Measurements from ENCODE around the gene OTUB2. TPM values are rescaled to one million over a fixed set of nuclear protein-coding genes. Genes with fewer than 3 reads are reported as not detected.

The OTUB2 gene
- total RNA-seq, 1 donor from 2014 or later = 0.27 TPM

- H3K27ac ChIP-seq (replicated peaks) = no peak overlapping the region
- DNase-seq = no peak
- H3K4me1 ChIP-seq = no peaks in the 10 kb centered on the region
- no peaks in the 10 kb centered on the region for H3K36me3 ChIP-seq
- H3K4me3 ChIP-seq = no peak overlapping the region
- H3K9me3 ChIP-seq (replicated peaks) = no peaks in the 10 kb centered on the region
- no peak for TF ChIP-seq CTCF (IDR thresholded peaks at IDR 0.05; ENCODE audit: borderline replicate concordance)
- no peaks in the 10 kb centered on the region for H3K27me3 ChIP-seq (ENCODE audit: low read depth)
- intact Hi-C loops (cut with micrococcal nuclease) = no loop called here
Observed at GRCh38 chr14:94087891-94088290, 61.8 kb downstream of the OTUB2 start.

GRCh38 chr14:94088516-94088915, 62.4 kb downstream of the OTUB2 start:
- no peaks in the 10 kb centered on the region for H3K4me1 ChIP-seq
- intact Hi-C loops (cut with micrococcal nuclease) = no loop called here
- H3K27ac ChIP-seq (replicated peaks) = no peak overlapping the region
- no peak for DNase-seq
- H3K9me3 ChIP-seq (replicated peaks) = no peaks in the 10 kb centered on the region
- TF ChIP-seq CTCF (IDR thresholded peaks at IDR 0.05; ENCODE audit: borderline replicate concordance) = no peak
- H3K36me3 ChIP-seq = no peaks in the 10 kb centered on the region
- no peak overlapping the region for H3K4me3 ChIP-seq
- H3K27me3 ChIP-seq (ENCODE audit: low read depth) = no peaks in the 10 kb centered on the region

GRCh38 chr14:94089479-94089878, 63.3 kb downstream of the OTUB2 start:
- Histone ChIP-seq H3K36me3 (no peaks in the 10 kb centered on the region), H3K9me3 (replicated peaks) (no peaks in the 10 kb centered on the region), H3K27ac (replicated peaks) (no peak overlapping the region), H3K4me3 (no peak overlapping the region), H3K4me1 (no peaks in the 10 kb centered on the region), H3K27me3 (ENCODE audit: low read depth) (no peaks in the 10 kb centered on the region)
- TF ChIP-seq CTCF (IDR thresholded peaks at IDR 0.05; ENCODE audit: borderline replicate concordance) = no peak
- no peak for DNase-seq
- intact Hi-C loops (cut with micrococcal nuclease) = no loop called here

GRCh38 chr14:94093418-94093817, 67.3 kb downstream of the OTUB2 start:
- no peak for TF ChIP-seq CTCF (IDR thresholded peaks at IDR 0.05; ENCODE audit: borderline replicate concordance)
- Histone ChIP-seq H3K27ac (replicated peaks) (no peak overlapping the region), H3K36me3 (peaks cover 8% of the 10 kb centered on the region), H3K9me3 (replicated peaks) (no peaks in the 10 kb centered on the region), H3K4me3 (no peak overlapping the region), H3K4me1 (no peaks in the 10 kb centered on the region), H3K27me3 (ENCODE audit: low read depth) (no peaks in the 10 kb centered on the region)
- intact Hi-C loops (cut with micrococcal nuclease) = no loop called here
- DNase-seq = no peak

GRCh38 chr14:94097091-94097490, 71.0 kb downstream of the OTUB2 start:
- no peaks in the 10 kb centered on the region for H3K4me1 ChIP-seq
- H3K4me3 ChIP-seq = no peak overlapping the region
- intact Hi-C loops (cut with micrococcal nuclease) = no loop called here
- no peak overlapping the region for H3K27ac ChIP-seq (replicated peaks)
- no peaks in the 10 kb centered on the region for H3K9me3 ChIP-seq (replicated peaks)
- DNase-seq = no peak
- H3K27me3 ChIP-seq (ENCODE audit: low read depth) = no peaks in the 10 kb centered on the region
- H3K36me3 ChIP-seq = peaks cover 8% of the 10 kb centered on the region
- no peak for TF ChIP-seq CTCF (IDR thresholded peaks at IDR 0.05; ENCODE audit: borderline replicate concordance)

Other genes starting within 250 kb of the OTUB2 start
- 7.3 TPM for gene PRIMA1, start 237.9 kb upstream of the OTUB2 start, total RNA-seq
- gene FAM181A, start 99.0 kb upstream of the OTUB2 start, total RNA-seq = not detected
- gene ASB2, start 49.8 kb upstream of the OTUB2 start, total RNA-seq = 251 TPM
- gene CCDC197, start 29.0 kb upstream of the OTUB2 start, total RNA-seq = 1.2 TPM
- 208 TPM for gene DDX24, start 54.9 kb downstream of the OTUB2 start, total RNA-seq
- gene IFI27L1, start 55.0 kb downstream of the OTUB2 start, total RNA-seq = 8.9 TPM
- 130 TPM for gene IFI27, start 84.4 kb downstream of the OTUB2 start, total RNA-seq
- gene IFI27L2, start 103.3 kb downstream of the OTUB2 start, total RNA-seq = 56.6 TPM
- not detected for gene PPP4R4, start 148.0 kb downstream of the OTUB2 start, total RNA-seq